Activated T-cell treated with anti-CD3 and anti-CD28 coated beads, Interleukin-2, amount 50 U/mL, for 24 hours (primary cell): ENCODE measurements around the gene LARP1.

ENCODE experiments used
- DNase-seq: peaks from one replicate; pipeline ENCODE4 v3.0.0-alpha.2; 2020
- H3K27ac Mint-ChIP-seq: 2 replicates; pipeline ENCODE4 v1.8.0; 2020; ENCODE audit warnings: mild to moderate bottlenecking, mixed read lengths
- H3K27me3 Mint-ChIP-seq: 2 replicates; pipeline ENCODE4 v1.8.0; 2020; ENCODE audit warnings: mixed read lengths
- H3K36me3 Mint-ChIP-seq: 2 replicates; pipeline ENCODE4 v1.8.0; 2020; ENCODE audit warnings: low read depth, mixed read lengths
- H3K4me1 Mint-ChIP-seq: 2 replicates; pipeline ENCODE4 v1.8.0; 2020; ENCODE audit warnings: low read depth, mixed read lengths
- H3K4me3 Mint-ChIP-seq: 2 replicates; pipeline ENCODE4 v1.8.0; 2020; ENCODE audit warnings: mild to moderate bottlenecking, moderate library complexity, mixed read lengths
- H3K9me3 Mint-ChIP-seq: 2 replicates; pipeline ENCODE4 v1.8.0; 2020; ENCODE audit warnings: mixed read lengths

Gene LARP1

GRCh38 chr5:154755361-154756008 lies at the start of gene LARP1:
TSS of gene LARP1 (plus strand) at chr5:154755377. CDS start at chr5:154755758, 381 bp downstream.
- H3K4me3 Mint-ChIP-seq = peak within 1 kb of the TSS; percentile 96
- no peaks in the 10 kb centered on the region for H3K27me3 Mint-ChIP-seq
- peaks cover 44% of the 10 kb centered on the region for H3K4me1 Mint-ChIP-seq
- no peaks in the 10 kb centered on the region for H3K9me3 Mint-ChIP-seq
- DNase-seq = no peak
- H3K36me3 Mint-ChIP-seq = peaks cover 45% of the 10 kb centered on the region
- H3K27ac Mint-ChIP-seq = peak within 1 kb of the TSS; percentile 98

- H3K4me3 Mint-ChIP-seq = no peak overlapping the region
- no peaks in the 10 kb centered on the region for H3K4me1 Mint-ChIP-seq
- no peak for DNase-seq
- no peaks in the 10 kb centered on the region for H3K27me3 Mint-ChIP-seq
- H3K9me3 Mint-ChIP-seq = no peaks in the 10 kb centered on the region
- H3K27ac Mint-ChIP-seq = no peak overlapping the region
- H3K36me3 Mint-ChIP-seq = no peaks in the 10 kb centered on the region
These were observed 48.8 kb upstream of the LARP1 start for GRCh38 chr5:154706416-154706815.

GRCh38 chr5:154707641-154708040 lies 47.5 kb upstream of the LARP1 start:
- Mint-ChIP-seq H3K36me3 (no peaks in the 10 kb centered on the region), H3K4me3 (no peak overlapping the region), H3K4me1 (no peaks in the 10 kb centered on the region), H3K9me3 (no peaks in the 10 kb centered on the region), H3K27ac (no peak overlapping the region), H3K27me3 (no peaks in the 10 kb centered on the region)
- DNase-seq = no peak

GRCh38 chr5:154708207-154708606 lies 47.0 kb upstream of the LARP1 start:
- H3K36me3 Mint-ChIP-seq = no peaks in the 10 kb centered on the region
- H3K9me3 Mint-ChIP-seq = no peaks in the 10 kb centered on the region
- H3K27ac Mint-ChIP-seq = no peak overlapping the region
- no peaks in the 10 kb centered on the region for H3K27me3 Mint-ChIP-seq
- peaks cover under 1% of the 10 kb centered on the region for H3K4me1 Mint-ChIP-seq
- no peak overlapping the region for H3K4me3 Mint-ChIP-seq
- DNase-seq = no peak

GRCh38 chr5:154708846-154709245 lies 46.3 kb upstream of the LARP1 start:
- no peak for DNase-seq
- H3K36me3 Mint-ChIP-seq = no peaks in the 10 kb centered on the region
- no peaks in the 10 kb centered on the region for H3K9me3 Mint-ChIP-seq
- no peaks in the 10 kb centered on the region for H3K27me3 Mint-ChIP-seq
- H3K4me1 Mint-ChIP-seq = peaks cover 2% of the 10 kb centered on the region
- no peak overlapping the region for H3K27ac Mint-ChIP-seq
- H3K4me3 Mint-ChIP-seq = no peak overlapping the region

- H3K4me3 Mint-ChIP-seq = no peak overlapping the region
- H3K27me3 Mint-ChIP-seq = no peaks in the 10 kb centered on the region
- peaks cover 8% of the 10 kb centered on the region for H3K4me1 Mint-ChIP-seq
- no peak overlapping the region for H3K27ac Mint-ChIP-seq
- DNase-seq = no peak
- H3K36me3 Mint-ChIP-seq = no peaks in the 10 kb centered on the region
- no peaks in the 10 kb centered on the region for H3K9me3 Mint-ChIP-seq
These were observed 45.5 kb upstream of the LARP1 start for GRCh38 chr5:154709368-154710305.

- Mint-ChIP-seq H3K4me1 (peaks cover 9% of the 10 kb centered on the region), H3K9me3 (no peaks in the 10 kb centered on the region), H3K4me3 (no peak overlapping the region), H3K27ac (no peak overlapping the region), H3K36me3 (no peaks in the 10 kb centered on the region), H3K27me3 (no peaks in the 10 kb centered on the region)
- DNase-seq = no peak
These were observed 42.4 kb upstream of the LARP1 start for GRCh38 chr5:154712518-154713437.

- no peaks in the 10 kb centered on the region for H3K27me3 Mint-ChIP-seq
- no peak for DNase-seq
- peaks cover 9% of the 10 kb centered on the region for H3K4me1 Mint-ChIP-seq
- no peaks in the 10 kb centered on the region for H3K9me3 Mint-ChIP-seq
- no peak overlapping the region for H3K27ac Mint-ChIP-seq
- no peak overlapping the region for H3K4me3 Mint-ChIP-seq
- no peaks in the 10 kb centered on the region for H3K36me3 Mint-ChIP-seq
These were observed 41.5 kb upstream of the LARP1 start for GRCh38 chr5:154713615-154714125.

GRCh38 chr5:154714266-154714986 lies 40.8 kb upstream of the LARP1 start:
- Mint-ChIP-seq H3K27me3 (no peaks in the 10 kb centered on the region), H3K9me3 (no peaks in the 10 kb centered on the region), H3K4me3 (no peak overlapping the region), H3K4me1 (peaks cover 9% of the 10 kb centered on the region), H3K36me3 (no peaks in the 10 kb centered on the region), H3K27ac (peak overlapping the region; percentile 13)
- no peak for DNase-seq

- DNase-seq = no peak
- Mint-ChIP-seq H3K4me1 (no peaks in the 10 kb centered on the region), H3K9me3 (no peaks in the 10 kb centered on the region), H3K27ac (no peak overlapping the region), H3K27me3 (no peaks in the 10 kb centered on the region), H3K36me3 (no peaks in the 10 kb centered on the region), H3K4me3 (no peak overlapping the region)
These were observed 33.6 kb upstream of the LARP1 start for GRCh38 chr5:154721481-154722058.

- H3K9me3 Mint-ChIP-seq = no peaks in the 10 kb centered on the region
- H3K36me3 Mint-ChIP-seq = no peaks in the 10 kb centered on the region
- no peaks in the 10 kb centered on the region for H3K27me3 Mint-ChIP-seq
- H3K4me3 Mint-ChIP-seq = no peak overlapping the region
- DNase-seq = no peak
- no peaks in the 10 kb centered on the region for H3K4me1 Mint-ChIP-seq
- no peak overlapping the region for H3K27ac Mint-ChIP-seq
These were observed 33.1 kb upstream of the LARP1 start for GRCh38 chr5:154722097-154722496.

GRCh38 chr5:154722936-154723335 lies 32.2 kb upstream of the LARP1 start:
- no peak overlapping the region for H3K27ac Mint-ChIP-seq
- H3K36me3 Mint-ChIP-seq = no peaks in the 10 kb centered on the region
- H3K27me3 Mint-ChIP-seq = no peaks in the 10 kb centered on the region
- no peak for DNase-seq
- H3K4me1 Mint-ChIP-seq = no peaks in the 10 kb centered on the region
- H3K9me3 Mint-ChIP-seq = no peaks in the 10 kb centered on the region
- H3K4me3 Mint-ChIP-seq = no peak overlapping the region

- Mint-ChIP-seq H3K36me3 (no peaks in the 10 kb centered on the region), H3K4me3 (no peak overlapping the region), H3K27ac (no peak overlapping the region), H3K27me3 (no peaks in the 10 kb centered on the region), H3K4me1 (no peaks in the 10 kb centered on the region), H3K9me3 (no peaks in the 10 kb centered on the region)
- DNase-seq = no peak
These were observed 31.3 kb upstream of the LARP1 start for GRCh38 chr5:154723740-154724505.
